Spleen (tissue), 11 donors: Measurements from ENCODE around the gene VTI1B. TPM values are rescaled to one million over a fixed set of nuclear protein-coding genes. Genes with fewer than 3 reads are reported as not detected.

Experiments used
- DNase-seq: peaks from one replicate; pipeline ENCODE4 v3.0.0-alpha.2; 2020
- H3K27ac ChIP-seq, 8 donors: fragments of 200-600 bp; sonication (generic) in 7 of 8; 1 replicate in 4 of 8; 2 replicates in 4 of 8; pipeline versions ENCODE4 v1.5.0 to v1.8.0; 2016 to 2021; ENCODE audit warnings: inconsistent platforms in 4 of 8, mild to moderate bottlenecking in 4 of 8, moderate library complexity in 1 of 8
- H3K27me3 ChIP-seq, 7 donors: fragments of 200-600 bp; sonication (generic) in 6 of 7; replicated peaks in 1 of 7; 1 replicate in 4 of 7; 2 replicates in 3 of 7; pipeline versions ENCODE4 v1.5.0 to v1.8.0; 2016 to 2021; ENCODE audit warnings: inconsistent platforms in 3 of 7, mild to moderate bottlenecking in 1 of 7
- H3K36me3 ChIP-seq, 6 donors: fragments of 200-600 bp; sonication (generic) in 5 of 6; 1 replicate in 4 of 6; 2 replicates in 2 of 6; pipeline versions ENCODE4 v1.5.0 to v1.8.0; 2016 to 2021; ENCODE audit warnings: inconsistent platforms in 2 of 6
- H3K4me1 ChIP-seq, 6 donors: fragments of 200-600 bp; sonication (generic) in 5 of 6; 1 replicate in 3 of 6; 2 replicates in 3 of 6; pipeline versions ENCODE4 v1.5.0 to v1.8.0; 2016 to 2021; ENCODE audit warnings: inconsistent platforms in 3 of 6
- H3K4me3 ChIP-seq, 8 donors: fragments of 200-600 bp; sonication (generic) in 7 of 8; 1 replicate in 4 of 8; 2 replicates in 4 of 8; pipeline versions ENCODE4 v1.5.0 to v1.8.0; 2016 to 2021; ENCODE audit warnings: inconsistent platforms in 4 of 8, mild to moderate bottlenecking in 4 of 8, moderate library complexity in 2 of 8
- H3K9me3 ChIP-seq, 8 donors: fragments of 200-600 bp; sonication (generic) in 7 of 8; 1 replicate in 4 of 8; 2 replicates in 4 of 8; pipeline versions ENCODE4 v1.5.0 to v1.8.0; 2016 to 2021; ENCODE audit warnings: inconsistent platforms in 4 of 8
- POLR2A ChIP-seq, 3 donors: fragments of 450-650 bp; IDR thresholded peaks; one replicate each; pipeline ENCODE4 v1.5.1; 2017; ENCODE audit warnings: antibody characterized with exemption in 3 of 3, mild to moderate bottlenecking in 1 of 3
- POLR2AphosphoS5 ChIP-seq, 3 donors: sonication (generic); formaldehyde crosslinking; IDR thresholded peaks; one replicate each; pipeline ENCODE4 v1.5.1; 2017; ENCODE audit warnings: antibody characterized with exemption in 3 of 3
- WGBS, 5 donors: extraction: QIAGEN DNeasy Blood & Tissue Kit in 3 of 5; methylation state at CpG; one replicate each; pipeline versions ENCODE4 v1.1.5 to v1.1.7; 2013 to 2018; 5-methylcytosine and 5-hydroxymethylcytosine counted together
- intact Hi-C: fragments of 100-400 bp; cut with DNase I; formaldehyde crosslinking; loops from one replicate; pipeline ENCODE4 v1.15.0; 2023; ENCODE audit warnings: low total_unique reads
- polyA plus RNA-seq, 3 donors: library from polyadenylated mRNA; stranded (reverse); fragments of 200-250 nt; gene quantifications; one replicate each; pipeline ENCODE4 v1.2.1, GENCODE V29; 2013
- total RNA-seq, 7 donors: library from RNA; depleted of rRNA in 3 of 7; stranded (reverse); fragments of >200 nt in 3 of 7; fragmentation: NEBNext Ultra II Directional in 4 of 7; extraction: Animal tissue kit (Norgen Biotek cat#: 25700) in 4 of 7; gene quantifications; one replicate each; pipeline versions ENCODE4 v1.1.0 to v1.2.1, GENCODE V29; 2016 to 2021
- TF ChIP-seq, protein P1 (sequence below), 11 experiments: fragments of 200-600 bp in 7 of 11; fragments of 450-650 bp in 4 of 11; sonication (generic) in 4 of 11; IDR thresholded peaks in 8 of 11; conservative IDR thresholded peaks in 3 of 11; 1 replicate in 7 of 11; 2 replicates in 4 of 11; pipeline versions ENCODE4 v1.4.0 to v1.8.0; 2016 to 2021; ENCODE audit warnings: antibody characterized with exemption in 11 of 11, inconsistent platforms in 4 of 11, mild to moderate bottlenecking in 1 of 11
- donor health status: healthy with polysubstance abuse.
- donor health status: DM: no; HTN: no; CAD: no; lungs with moderate emphysema.
- donor health status: DM: no; HTN: no; CAD: no.
- donor health status: Bipolar disorder and iron deficiency.
- donor health status: healthy.
- donor health status: DM: no; HTN: no; CAD: no.
- donor health status: DM: yes; HTN: yes; CAD: no.

The VTI1B gene
- total and polyA plus RNA-seq, 10 donors: 42.1 to 84.1 (median 63.5) TPM

DNA sequence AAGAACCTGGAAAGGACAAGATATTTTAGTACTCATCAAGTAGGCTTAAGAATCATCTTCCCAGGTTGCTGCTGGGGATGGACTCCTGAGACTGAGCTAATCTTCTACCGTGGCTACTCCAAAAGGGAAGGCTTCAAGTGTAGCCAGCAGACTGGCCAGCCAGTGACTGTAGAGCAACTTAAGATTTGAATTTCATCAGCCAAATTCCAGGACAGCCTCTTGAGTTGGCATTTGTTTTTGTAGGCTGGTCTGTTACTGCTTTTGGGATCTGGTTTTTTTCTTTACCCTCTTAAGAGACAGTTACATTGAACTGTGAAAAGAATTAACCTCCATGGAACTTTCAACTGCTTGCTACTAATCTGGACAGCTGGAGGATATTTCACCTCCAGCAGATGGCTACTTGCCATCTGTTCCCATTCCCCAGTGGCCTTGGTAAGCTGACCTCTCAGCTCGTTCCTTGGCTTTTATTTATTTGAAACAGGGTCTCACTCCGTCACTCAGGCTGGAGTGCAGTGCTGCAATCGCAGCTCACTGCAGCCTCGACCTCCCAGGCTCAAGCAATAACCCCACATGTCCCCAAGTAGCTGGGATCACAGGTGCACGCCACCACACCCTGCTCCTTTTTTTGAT lies 20.7 kb downstream of the VTI1B start:
- no peaks in the 10 kb centered on the region for H3K27me3 ChIP-seq
- H3K9me3 ChIP-seq: no peaks in the 10 kb centered on the region
- no peak overlapping the region for H3K4me3 ChIP-seq
- TF ChIP-seq POLR2A (IDR thresholded peaks at IDR 0.05) (no peak), POLR2AphosphoS5 (IDR thresholded peaks at IDR 0.05) (no peak)
- TF ChIP-seq, protein P1, sequence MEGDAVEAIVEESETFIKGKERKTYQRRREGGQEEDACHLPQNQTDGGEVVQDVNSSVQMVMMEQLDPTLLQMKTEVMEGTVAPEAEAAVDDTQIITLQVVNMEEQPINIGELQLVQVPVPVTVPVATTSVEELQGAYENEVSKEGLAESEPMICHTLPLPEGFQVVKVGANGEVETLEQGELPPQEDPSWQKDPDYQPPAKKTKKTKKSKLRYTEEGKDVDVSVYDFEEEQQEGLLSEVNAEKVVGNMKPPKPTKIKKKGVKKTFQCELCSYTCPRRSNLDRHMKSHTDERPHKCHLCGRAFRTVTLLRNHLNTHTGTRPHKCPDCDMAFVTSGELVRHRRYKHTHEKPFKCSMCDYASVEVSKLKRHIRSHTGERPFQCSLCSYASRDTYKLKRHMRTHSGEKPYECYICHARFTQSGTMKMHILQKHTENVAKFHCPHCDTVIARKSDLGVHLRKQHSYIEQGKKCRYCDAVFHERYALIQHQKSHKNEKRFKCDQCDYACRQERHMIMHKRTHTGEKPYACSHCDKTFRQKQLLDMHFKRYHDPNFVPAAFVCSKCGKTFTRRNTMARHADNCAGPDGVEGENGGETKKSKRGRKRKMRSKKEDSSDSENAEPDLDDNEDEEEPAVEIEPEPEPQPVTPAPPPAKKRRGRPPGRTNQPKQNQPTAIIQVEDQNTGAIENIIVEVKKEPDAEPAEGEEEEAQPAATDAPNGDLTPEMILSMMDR (IDR thresholded peaks at IDR 0.05 in 8 of 11, conservative IDR thresholded peaks at IDR 0.05 in 3 of 11): no peak
- H3K36me3 ChIP-seq: peaks cover 0 to 100% (median 96%) of the 10 kb centered on the region in 6 donors
- DNase-seq: no peak
- intact Hi-C loops: no loop called here
- H3K27ac ChIP-seq: no peak overlapping the region
- H3K4me1 ChIP-seq: no peaks in the 10 kb centered on the region
- WGBS, 5 donors: 87 to 95% (median 94%) methylated on average over 6 of the region's 6 CpGs

DNA sequence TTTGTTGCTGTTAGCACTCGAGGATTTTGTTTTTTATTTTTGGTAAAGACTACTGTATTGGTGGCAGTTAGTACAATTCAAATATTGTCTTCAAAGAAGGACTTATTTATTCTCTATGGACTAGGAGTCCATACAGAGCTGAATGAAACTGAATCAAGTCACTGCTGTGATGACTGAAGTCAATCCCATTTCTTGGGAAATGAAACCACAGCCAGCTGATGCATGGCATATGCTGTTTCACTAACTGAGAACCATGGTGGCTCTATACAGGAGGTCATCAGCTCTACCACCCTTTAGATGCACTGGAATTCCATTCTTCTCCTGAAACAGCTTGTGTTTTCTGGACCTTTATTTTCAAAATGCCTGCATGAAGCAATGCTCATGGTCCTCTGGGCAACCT lies 22.2 kb downstream of the VTI1B start:
- 83 to 97% (median 94%) methylated on average over 1 of the region's 1 CpG for WGBS, 5 donors
- no peaks in the 10 kb centered on the region for H3K27me3 ChIP-seq
- TF ChIP-seq, protein P1 (IDR thresholded peaks at IDR 0.05 in 8 of 11, conservative IDR thresholded peaks at IDR 0.05 in 3 of 11): no peak
- no peak for TF ChIP-seq POLR2A (IDR thresholded peaks at IDR 0.05)
- no peak for TF ChIP-seq POLR2AphosphoS5 (IDR thresholded peaks at IDR 0.05)
- no peak overlapping the region for H3K27ac ChIP-seq
- no peaks in the 10 kb centered on the region for H3K4me1 ChIP-seq
- H3K36me3 ChIP-seq: peaks cover 0 to 100% (median 96%) of the 10 kb centered on the region in 6 donors
- intact Hi-C loops: no loop called here
- no peak overlapping the region for H3K4me3 ChIP-seq
- H3K9me3 ChIP-seq: no peaks in the 10 kb centered on the region
- no peak for DNase-seq

DNA sequence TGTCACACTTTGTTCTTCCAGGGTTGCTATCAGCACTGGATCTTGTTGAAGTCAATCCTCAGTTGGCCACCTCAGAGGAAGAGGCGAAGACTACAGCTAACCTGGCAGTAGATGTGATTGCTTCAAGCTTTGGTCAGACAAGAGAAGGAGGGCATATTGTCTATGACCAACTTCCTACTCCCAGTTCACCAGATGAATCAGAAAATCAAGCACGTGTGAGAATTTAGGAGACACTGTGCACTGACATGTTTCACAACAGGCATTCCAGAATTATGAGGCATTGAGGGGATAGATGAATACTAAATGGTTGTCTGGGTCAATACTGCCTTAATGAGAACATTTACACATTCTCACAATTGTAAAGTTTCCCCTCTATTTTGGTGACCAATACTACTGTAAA lies 23.7 kb downstream of the VTI1B start:
- DNase-seq: no peak
- H3K4me1 ChIP-seq: no peaks in the 10 kb centered on the region
- WGBS, 5 donors: 82 to 97% (median 91%) methylated on average over 2 of the region's 2 CpGs

DNA sequence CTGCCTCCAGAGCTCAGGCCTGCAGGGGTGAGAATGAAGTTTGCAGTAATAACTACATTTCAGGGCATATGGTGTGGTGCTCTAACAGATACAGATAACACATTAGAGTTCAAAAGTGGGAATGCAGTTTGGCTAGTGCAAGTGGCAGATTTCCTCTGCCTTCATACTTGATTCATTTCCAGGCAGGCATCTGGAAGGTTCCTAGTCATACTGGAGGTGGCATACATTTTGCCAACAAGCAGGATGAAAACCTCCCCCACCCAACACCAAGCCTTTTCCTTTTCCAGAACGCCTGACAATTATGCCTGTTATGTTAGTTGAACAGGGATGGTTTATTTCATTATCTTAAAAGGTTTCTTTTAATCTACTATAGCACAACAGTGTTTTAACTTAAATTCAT lies 24.3 kb downstream of the VTI1B start:
- Histone ChIP-seq H3K27me3 (no peaks in the 10 kb centered on the region), H3K4me3 (no peak overlapping the region), H3K27ac (no peak overlapping the region), H3K36me3 (peaks cover 0 to 100% (median 87%) of the 10 kb centered on the region in 6 donors), H3K4me1 (no peaks in the 10 kb centered on the region), H3K9me3 (no peaks in the 10 kb centered on the region)
- intact Hi-C loops: no loop called here
- TF ChIP-seq POLR2A (IDR thresholded peaks at IDR 0.05) (no peak), POLR2AphosphoS5 (IDR thresholded peaks at IDR 0.05) (no peak)
- TF ChIP-seq, protein P1 (IDR thresholded peaks at IDR 0.05 in 8 of 11, conservative IDR thresholded peaks at IDR 0.05 in 3 of 11): no peak
- WGBS, 5 donors: 76 to 100% (median 86%) methylated on average over 1 of the region's 1 CpG
- DNase-seq: no peak

More for the DNA sequence above, 23.7 kb downstream of the VTI1B start:
- Histone ChIP-seq H3K36me3 (peaks cover 0 to 100% (median 91%) of the 10 kb centered on the region in 6 donors), H3K27ac (no peak overlapping the region), H3K9me3 (no peaks in the 10 kb centered on the region), H3K4me3 (no peak overlapping the region), H3K27me3 (no peaks in the 10 kb centered on the region)
- intact Hi-C loops: no loop called here
- TF ChIP-seq, protein P1 (IDR thresholded peaks at IDR 0.05 in 8 of 11, conservative IDR thresholded peaks at IDR 0.05 in 3 of 11): no peak
- TF ChIP-seq POLR2A (IDR thresholded peaks at IDR 0.05): no peak
- no peak for TF ChIP-seq POLR2AphosphoS5 (IDR thresholded peaks at IDR 0.05)
